K562 (cell line): ENCODE measurements around the gene ATP23. TPM values are rescaled to one million over a fixed set of nuclear protein-coding genes. Genes with fewer than 3 reads are reported as not detected.

Experiments
- ATAC-seq: fragments of 200-7000 bp; cut with Tn5 transposase; 3 replicates; pipeline ENCODE4 v1.9.1; 2020; ENCODE audit warnings: moderate library complexity
- BruUV-seq: library from RNA; stranded (reverse); fragments of 400-500 nt; replicated peaks from 2 replicates; lab custom pipeline; 2021; lab: Mats Ljungman, UMichigan
- CTCF ChIA-PET: fragments of 300-600 bp; formaldehyde crosslinking; extraction: SDS; loops from one replicate; lab custom pipeline; 2021; ENCODE audit warnings: low intra/inter-chr PET ratio; lab: Yijun Ruan, JAX
- POLR2A ChIA-PET: fragments of 300-600, 350-650 bp; sonication (Branson Sonifier 250); formaldehyde crosslinking; extraction: SDS; loops from one replicate; lab custom pipeline; 2021; ENCODE audit warnings: antibody characterized with exemption, inconsistent platforms; lab: Yijun Ruan, JAX
- DNase-seq, 4 experiments: peaks; one replicate each; pipeline versions ENCODE4 v3.0.0 to v3.0.0-alpha.2; 2011 to 2018; ENCODE audit warnings: low spot score in 3 of 4, mixed read lengths in 3 of 4; ENCODE audit errors: extremely low read depth in 1 of 4
- FAIRE-seq: peaks from 2 replicates; lab custom pipeline; 2011; peaks lifted over from hg19 to GRCh38; lab: Jason Lieb, UNC
- H2AFZ ChIP-seq: 2 replicates; pipeline ENCODE4 v1.6.0; 2011; ENCODE audit warnings: low read depth, low read length, control low read depth, inconsistent platforms
- H3K27ac ChIP-seq: fragments of 200-600 bp; 3 replicates; pipeline ENCODE4 v1.8.0; 2011; ENCODE audit warnings: low read depth, mild to moderate bottlenecking, control low read depth, inconsistent platforms, low read length, moderate library complexity, mixed read lengths; ENCODE audit errors: extremely low read depth
- H3K27me3 ChIP-seq, 2 experiments: fragments of 300-600 bp in 1 of 2; 2 replicates in 1 of 2; 3 replicates in 1 of 2; pipeline versions ENCODE4 v1.6.0 to v1.8.0; 2011; ENCODE audit warnings: inconsistent platforms in 2 of 2, low read length in 2 of 2, mild to moderate bottlenecking in 1 of 2, mixed read lengths in 1 of 2, moderate library complexity in 1 of 2; ENCODE audit not compliant: control insufficient read depth in 2 of 2, insufficient read depth in 2 of 2
- H3K36me3 ChIP-seq: fragments of 300-600 bp; 3 replicates; pipeline ENCODE4 v1.8.0; 2011; ENCODE audit warnings: mild to moderate bottlenecking, low read length, inconsistent platforms; ENCODE audit not compliant: control insufficient read depth, insufficient read depth
- H3K4me1 ChIP-seq, 2 experiments: fragments of 200-600 bp in 1 of 2; replicated peaks in 1 of 2; 2 replicates in 1 of 2; 3 replicates in 1 of 2; pipeline versions ENCODE4 v1.5.1 to v1.8.0; 2011; ENCODE audit warnings: inconsistent platforms in 2 of 2, low read length in 2 of 2, mild to moderate bottlenecking in 1 of 2, mixed read lengths in 1 of 2, moderate library complexity in 1 of 2; ENCODE audit not compliant: control insufficient read depth in 2 of 2, insufficient read depth in 2 of 2
- H3K4me2 ChIP-seq: 2 replicates; pipeline ENCODE4 v1.6.1; 2011; ENCODE audit warnings: low read length, control low read depth, inconsistent platforms, mixed read lengths; ENCODE audit not compliant: insufficient read depth
- H3K4me3 ChIP-seq: fragments of 200-600 bp; sonication (generic), shearing (Covaris generic); 2 replicates; pipeline ENCODE4 v1.5.1; 2016; ENCODE audit warnings: control low read depth, inconsistent platforms
- H3K79me2 ChIP-seq: fragments of 200-600 bp; 3 replicates; pipeline ENCODE4 v1.8.0; 2011; ENCODE audit warnings: low read length, inconsistent platforms; ENCODE audit not compliant: control insufficient read depth, insufficient read depth
- H3K9ac ChIP-seq, 2 experiments: 2 replicates each; pipeline versions ENCODE4 v1.6.0 to v1.6.1; 2011; ENCODE audit warnings: low read depth in 2 of 2, low read length in 2 of 2, control low read depth in 1 of 2, inconsistent platforms in 1 of 2, mild to moderate bottlenecking in 1 of 2, mixed read lengths in 1 of 2; ENCODE audit not compliant: insufficient read depth in 1 of 2
- H3K9me1 ChIP-seq: one replicate; pipeline ENCODE4 v1.6.0; 2011; ENCODE audit warnings: inconsistent platforms, mild to moderate bottlenecking, low read length, moderate library complexity; ENCODE audit not compliant: control insufficient read depth, insufficient read depth
- H3K9me3 ChIP-seq: replicated peaks from 2 replicates; pipeline ENCODE4 v1.5.1; 2011; ENCODE audit warnings: low read depth, low read length, inconsistent platforms; ENCODE audit not compliant: control insufficient read depth, insufficient read depth
- H4K20me1 ChIP-seq: replicated peaks from 2 replicates; pipeline ENCODE4 v1.6.1; 2011; ENCODE audit warnings: low read length, inconsistent platforms, mixed read lengths; ENCODE audit not compliant: control insufficient read depth, insufficient read depth
- CBFB ChIP-seq: sonication (generic); formaldehyde crosslinking; IDR thresholded peaks from 2 replicates; pipeline ENCODE4 v1.4.0; 2020; ENCODE audit warnings: mild to moderate bottlenecking, missing genetic modification reagents
- EHMT2 ChIP-seq: fragments of 450-650 bp; IDR thresholded peaks from 2 replicates; pipeline ENCODE4 v1.6.1; 2018; ENCODE audit warnings: antibody characterized with exemption
- HNRNPLL ChIP-seq: fragments of 200-400 bp; formaldehyde crosslinking; IDR thresholded peaks from 2 replicates; pipeline ENCODE4 v1.6.1; 2017; ENCODE audit warnings: low read length, low read depth, mild to moderate bottlenecking; ENCODE audit not compliant: poor library complexity, severe bottlenecking
- NFIC ChIP-seq: fragments of 450-650 bp; IDR thresholded peaks from 2 replicates; pipeline ENCODE4 v1.6.1; 2017; ENCODE audit warnings: mild to moderate bottlenecking, inconsistent platforms
- TAF1 ChIP-seq: IDR thresholded peaks from 2 replicates; pipeline ENCODE4 v1.6.1; 2011; ENCODE audit warnings: mild to moderate bottlenecking, low read length, moderate library complexity; ENCODE audit not compliant: insufficient read depth, control insufficient read depth, severe bottlenecking; ENCODE audit errors: extremely low read depth
- XRCC5 ChIP-seq: fragments of 200-400 bp; formaldehyde crosslinking; IDR thresholded peaks from 2 replicates; pipeline ENCODE4 v1.6.1; 2017; ENCODE audit warnings: low read depth, mild to moderate bottlenecking, low read length
- ZFX ChIP-seq: sonication (generic); formaldehyde crosslinking; IDR thresholded peaks from 2 replicates; pipeline ENCODE4 v1.8.0; 2022; ENCODE audit warnings: mild to moderate bottlenecking, missing genetic modification reagents, moderate library complexity
- ZNF316 ChIP-seq: fragments of 450-650 bp; IDR thresholded peaks from 2 replicates; pipeline ENCODE4 v1.6.1; 2016
- ZNF445 ChIP-seq: fragments of 250-450 bp; sonication (Bioruptor Pico); IDR thresholded peaks from 2 replicates; pipeline ENCODE4 v1.4.0; 2020; ENCODE audit warnings: low read depth, mild to moderate bottlenecking, moderate library complexity
- WGBS: fragments of 100-300 bp; shearing (Covaris generic); methylation state at CpG from one replicate; pipeline ENCODE4 v1.1.6; 2016; ENCODE audit warnings: low coverage, mixed read lengths; ENCODE audit not compliant: insufficient coverage; ENCODE audit errors: missing lambda C conversion rate; 5-methylcytosine and 5-hydroxymethylcytosine counted together
- in situ Hi-C: fragments of 300-500 bp; cut with MboI; formaldehyde crosslinking; loops from 4 replicates; pipeline ENCODE4 v1.15.0; 2018; ENCODE audit warnings: inconsistent platforms, mixed read lengths
- intact Hi-C: fragments of 100-400 bp; cut with micrococcal nuclease; formaldehyde crosslinking; loops from 2 replicates; pipeline ENCODE4 v1.14.2; 2022
- polyA plus RNA-seq, 8 experiments: library from polyadenylated mRNA; depleted of rRNA in 4 of 8; stranded (reverse) in 5 of 8; unstranded in 3 of 8; fragments of >200 nt; fragmentation: Nextera tagmentation in 2 of 8; fragmentation: Illumina TruSeq in 1 of 8; extraction: Ambion mirVana in 2 of 8; extraction: Trizol in 1 of 8; gene quantifications; 2 replicates each; pipeline versions ENCODE4 v1.2.1 to v1.2.3, GENCODE V29; 2011 to 2014; ENCODE audit warnings: inconsistent platforms in 1 of 8, missing spikeins in 1 of 8
- total RNA-seq, 7 experiments: library from RNA; depleted of rRNA in 6 of 7; stranded (reverse); fragments of >200 nt in 6 of 7; fragmentation: Illumina TruSeq in 2 of 7; extraction: Trizol in 2 of 7; gene quantifications; 2 replicates each; pipeline versions ENCODE4 v1.2.1 to v1.2.3, GENCODE V29; 2011 to 2021; ENCODE audit warnings: low replicate concordance in 1 of 7
- TF ChIP-seq, protein P1 (sequence below), 2 experiments: fragments of 450-650 bp; IDR thresholded peaks; 2 replicates each; pipeline ENCODE4 v1.6.1; 2018; ENCODE audit warnings: mild to moderate bottlenecking in 2 of 2, low read depth in 1 of 2; ENCODE audit not compliant: partially characterized antibody in 2 of 2
- TF ChIP-seq, protein P2 (sequence below), 2 experiments: fragments of 250-450 bp in 1 of 2; fragments of 450-650 bp in 1 of 2; sonication (Bioruptor Pico) in 1 of 2; IDR thresholded peaks; 2 replicates each; pipeline versions ENCODE4 v1.6.1 to v1.8.0; 2016 to 2021; ENCODE audit warnings: mild to moderate bottlenecking in 2 of 2, moderate library complexity in 2 of 2, missing compliant biosample characterization in 1 of 2, missing genetic modification characterization in 1 of 2
- TF ChIP-seq, protein P3 (sequence below): fragments of 250-450 bp; sonication (Bioruptor Pico); IDR thresholded peaks from 2 replicates; pipeline ENCODE4 v1.5.0; 2021; ENCODE audit warnings: mild to moderate bottlenecking, borderline replicate concordance
- TF ChIP-seq, protein P4 (sequence below): fragments of 250-450 bp; sonication (Bioruptor Pico); IDR thresholded peaks from 2 replicates; pipeline ENCODE4 v1.8.0; 2022; ENCODE audit warnings: moderate library complexity, mild to moderate bottlenecking, inconsistent platforms

Gene ATP23
- total and polyA plus RNA-seq, 9 of the 15 experiments (the other 6 are each of a cell fraction or from before 2014, with no cell fraction given) = 8.3 to 53.7 (median 28.5) TPM

DNA sequence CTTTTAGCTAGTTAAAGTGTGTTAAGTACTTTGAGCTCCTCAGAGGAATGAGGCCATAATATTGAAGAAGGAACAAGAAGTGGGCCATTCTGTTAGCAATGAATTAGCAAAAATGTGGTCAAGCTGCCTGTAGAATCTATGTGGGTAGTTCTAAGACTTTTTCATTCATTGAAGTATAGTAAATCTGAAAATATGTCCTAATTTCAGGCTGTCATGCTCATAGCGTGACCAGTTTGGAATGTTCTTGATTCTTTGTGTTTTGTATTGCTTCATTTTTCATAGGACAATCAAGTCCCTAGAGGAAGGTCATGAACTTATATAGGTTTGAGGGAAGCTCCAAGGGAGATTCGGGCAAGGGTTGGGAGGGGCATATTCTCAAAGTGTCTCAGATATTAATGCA lies 11.4 kb downstream of the ATP23 start:
- H3K4me3 ChIP-seq = no peak overlapping the region
- ATAC-seq = no peak
- no peak for TF ChIP-seq NFIC
- TF ChIP-seq HNRNPLL = no peak
- TF ChIP-seq EHMT2 = no peak
- TF ChIP-seq ZNF316 = no peak
- no peak for TF ChIP-seq XRCC5
- TF ChIP-seq, protein P1, sequence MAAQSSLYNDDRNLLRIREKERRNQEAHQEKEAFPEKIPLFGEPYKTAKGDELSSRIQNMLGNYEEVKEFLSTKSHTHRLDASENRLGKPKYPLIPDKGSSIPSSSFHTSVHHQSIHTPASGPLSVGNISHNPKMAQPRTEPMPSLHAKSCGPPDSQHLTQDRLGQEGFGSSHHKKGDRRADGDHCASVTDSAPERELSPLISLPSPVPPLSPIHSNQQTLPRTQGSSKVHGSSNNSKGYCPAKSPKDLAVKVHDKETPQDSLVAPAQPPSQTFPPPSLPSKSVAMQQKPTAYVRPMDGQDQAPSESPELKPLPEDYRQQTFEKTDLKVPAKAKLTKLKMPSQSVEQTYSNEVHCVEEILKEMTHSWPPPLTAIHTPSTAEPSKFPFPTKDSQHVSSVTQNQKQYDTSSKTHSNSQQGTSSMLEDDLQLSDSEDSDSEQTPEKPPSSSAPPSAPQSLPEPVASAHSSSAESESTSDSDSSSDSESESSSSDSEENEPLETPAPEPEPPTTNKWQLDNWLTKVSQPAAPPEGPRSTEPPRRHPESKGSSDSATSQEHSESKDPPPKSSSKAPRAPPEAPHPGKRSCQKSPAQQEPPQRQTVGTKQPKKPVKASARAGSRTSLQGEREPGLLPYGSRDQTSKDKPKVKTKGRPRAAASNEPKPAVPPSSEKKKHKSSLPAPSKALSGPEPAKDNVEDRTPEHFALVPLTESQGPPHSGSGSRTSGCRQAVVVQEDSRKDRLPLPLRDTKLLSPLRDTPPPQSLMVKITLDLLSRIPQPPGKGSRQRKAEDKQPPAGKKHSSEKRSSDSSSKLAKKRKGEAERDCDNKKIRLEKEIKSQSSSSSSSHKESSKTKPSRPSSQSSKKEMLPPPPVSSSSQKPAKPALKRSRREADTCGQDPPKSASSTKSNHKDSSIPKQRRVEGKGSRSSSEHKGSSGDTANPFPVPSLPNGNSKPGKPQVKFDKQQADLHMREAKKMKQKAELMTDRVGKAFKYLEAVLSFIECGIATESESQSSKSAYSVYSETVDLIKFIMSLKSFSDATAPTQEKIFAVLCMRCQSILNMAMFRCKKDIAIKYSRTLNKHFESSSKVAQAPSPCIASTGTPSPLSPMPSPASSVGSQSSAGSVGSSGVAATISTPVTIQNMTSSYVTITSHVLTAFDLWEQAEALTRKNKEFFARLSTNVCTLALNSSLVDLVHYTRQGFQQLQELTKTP (IDR thresholded peaks at IDR 0.05; ENCODE audit: low read depth in 1 of 2, partially characterized antibody in 2 of 2) = no peak
- TF ChIP-seq, protein P2, sequence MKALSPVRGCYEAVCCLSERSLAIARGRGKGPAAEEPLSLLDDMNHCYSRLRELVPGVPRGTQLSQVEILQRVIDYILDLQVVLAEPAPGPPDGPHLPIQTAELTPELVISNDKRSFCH (CRISPR knock-in tag; IDR thresholded peaks at IDR 0.05) = no peak
- TF ChIP-seq, protein P2 (tag; IDR thresholded peaks at IDR 0.05) = no peak
- no peak for TF ChIP-seq TAF1
- TF ChIP-seq, protein P3, sequence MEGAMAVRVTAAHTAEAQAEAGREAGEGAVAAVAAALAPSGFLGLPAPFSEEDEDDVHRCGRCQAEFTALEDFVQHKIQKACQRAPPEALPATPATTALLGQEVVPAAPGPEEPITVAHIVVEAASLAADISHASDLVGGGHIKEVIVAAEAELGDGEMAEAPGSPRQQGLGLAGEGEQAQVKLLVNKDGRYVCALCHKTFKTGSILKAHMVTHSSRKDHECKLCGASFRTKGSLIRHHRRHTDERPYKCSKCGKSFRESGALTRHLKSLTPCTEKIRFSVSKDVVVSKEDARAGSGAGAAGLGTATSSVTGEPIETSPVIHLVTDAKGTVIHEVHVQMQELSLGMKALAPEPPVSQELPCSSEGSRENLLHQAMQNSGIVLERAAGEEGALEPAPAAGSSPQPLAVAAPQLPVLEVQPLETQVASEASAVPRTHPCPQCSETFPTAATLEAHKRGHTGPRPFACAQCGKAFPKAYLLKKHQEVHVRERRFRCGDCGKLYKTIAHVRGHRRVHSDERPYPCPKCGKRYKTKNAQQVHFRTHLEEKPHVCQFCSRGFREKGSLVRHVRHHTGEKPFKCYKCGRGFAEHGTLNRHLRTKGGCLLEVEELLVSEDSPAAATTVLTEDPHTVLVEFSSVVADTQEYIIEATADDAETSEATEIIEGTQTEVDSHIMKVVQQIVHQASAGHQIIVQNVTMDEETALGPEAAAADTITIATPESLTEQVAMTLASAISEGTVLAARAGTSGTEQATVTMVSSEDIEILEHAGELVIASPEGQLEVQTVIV (CRISPR knock-in tag) = no peak
- no peak for TF ChIP-seq ZFX
- TF ChIP-seq, protein P4, sequence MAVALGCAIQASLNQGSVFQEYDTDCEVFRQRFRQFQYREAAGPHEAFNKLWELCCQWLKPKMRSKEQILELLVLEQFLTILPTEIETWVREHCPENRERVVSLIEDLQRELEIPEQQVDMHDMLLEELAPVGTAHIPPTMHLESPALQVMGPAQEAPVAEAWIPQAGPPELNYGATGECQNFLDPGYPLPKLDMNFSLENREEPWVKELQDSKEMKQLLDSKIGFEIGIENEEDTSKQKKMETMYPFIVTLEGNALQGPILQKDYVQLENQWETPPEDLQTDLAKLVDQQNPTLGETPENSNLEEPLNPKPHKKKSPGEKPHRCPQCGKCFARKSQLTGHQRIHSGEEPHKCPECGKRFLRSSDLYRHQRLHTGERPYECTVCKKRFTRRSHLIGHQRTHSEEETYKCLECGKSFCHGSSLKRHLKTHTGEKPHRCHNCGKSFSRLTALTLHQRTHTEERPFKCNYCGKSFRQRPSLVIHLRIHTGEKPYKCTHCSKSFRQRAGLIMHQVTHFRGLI (CRISPR knock-in tag) = no peak
- TF ChIP-seq ZNF445 = no peak
- TF ChIP-seq CBFB (CRISPR knock-in tag) = no peak
- TF ChIP-seq, all 486 proteins: peak for 0
- Histone ChIP-seq H3K79me2 (no peaks in the 10 kb centered on the region), H3K9me3 (no peaks in the 10 kb centered on the region), H4K20me1 (no peaks in the 10 kb centered on the region), H3K27me3 (no peaks in the 10 kb centered on the region), H2AFZ (no peak overlapping the region), H3K9me1 (no peaks in the 10 kb centered on the region), H3K9ac (no peak overlapping the region), H3K36me3 (peaks cover 78% of the 10 kb centered on the region), H3K27ac (no peak overlapping the region), H3K4me2 (no peak overlapping the region), H3K4me1 (no peaks in the 10 kb centered on the region)
- ChIA-PET POLR2A (interaction anchor here (0.9 to 2.5 kb wide), 2 partner anchors 10 to 13 kb away, joined by 3 to 17 read pairs; partner anchors contain the start of gene ATP23), CTCF (no interaction called here)
- no peak for FAIRE-seq
- DNase-seq = no peak
- WGBS = 100% methylated on average over 2 of the region's 2 CpGs
- no TSS peak for BruUV-seq
- in situ Hi-C loops (no loop called here), intact Hi-C loops (no loop called here)
